PC-3 (cell line): ENCODE results near the gene ECPAS. TPM values are rescaled to one million over a fixed set of nuclear protein-coding genes. Genes with fewer than 3 reads are reported as not detected.

ENCODE experiments used
- ATAC-seq: fragments of 200-7000 bp; cut with Tn5 transposase; 2 replicates; pipeline ENCODE4 v1.9.1; 2020; ENCODE audit warnings: mild to moderate bottlenecking, moderate library complexity
- BruUV-seq: library from RNA; stranded (reverse); fragments of 400-500 nt; replicated peaks from 2 replicates; lab custom pipeline; 2021; lab: Mats Ljungman, UMichigan
- CTCF ChIA-PET: fragments of 300-600 bp; sonication (Branson Sonifier 250); formaldehyde crosslinking; loops from one replicate; lab custom pipeline; 2022; ENCODE audit warnings: antibody characterized with exemption; lab: Charles Lee
- POLR2A ChIA-PET: fragments of 300-600 bp; sonication (Branson Sonifier 250); formaldehyde crosslinking; loops from one replicate; lab custom pipeline; 2022; ENCODE audit warnings: antibody characterized with exemption; ENCODE audit not compliant: unreplicated experiment; lab: Charles Lee
- DNase-seq: peaks from one replicate; pipeline ENCODE4 v3.0.0-alpha.2; 2015
- H2AFZ ChIP-seq: fragments of 300-600 bp; sonication (generic); 2 replicates; pipeline ENCODE4 v1.6.0; 2016; ENCODE audit warnings: antibody characterized with exemption, low read length
- H3F3A ChIP-seq: fragments of 300-600 bp; sonication (generic); one replicate; pipeline ENCODE4 v1.6.0; 2017; ENCODE audit warnings: antibody characterized with exemption, low read length, control low read depth, mild to moderate bottlenecking; ENCODE audit not compliant: unreplicated experiment
- H3K27ac ChIP-seq: fragments of 300-600 bp; sonication (generic); 2 replicates; pipeline ENCODE4 v1.5.1; 2016; ENCODE audit warnings: mild to moderate bottlenecking, low read length
- H3K27me3 ChIP-seq: fragments of 300-600 bp; sonication (generic); 2 replicates; pipeline ENCODE4 v1.6.1; 2016; ENCODE audit warnings: low read length, mixed read lengths
- H3K36me3 ChIP-seq: fragments of 300-600 bp; sonication (generic); 2 replicates; pipeline ENCODE4 v1.6.1; 2016; ENCODE audit warnings: low read depth, mixed run types, low read length, mixed read lengths
- H3K4me1 ChIP-seq: fragments of 300-600 bp; sonication (generic); 2 replicates; pipeline ENCODE4 v1.5.1; 2016; ENCODE audit warnings: low read length; ENCODE audit not compliant: insufficient read depth
- H3K4me2 ChIP-seq: fragments of 300-600 bp; sonication (generic); 2 replicates; pipeline ENCODE4 v1.6.0; 2016; ENCODE audit warnings: low read length
- H3K4me3 ChIP-seq: fragments of 300-600 bp; sonication (generic); 2 replicates; pipeline ENCODE4 v1.5.1; 2016; ENCODE audit warnings: mild to moderate bottlenecking, low read length, mixed read lengths
- H3K79me2 ChIP-seq: fragments of 300-600 bp; sonication (generic); 2 replicates; pipeline ENCODE4 v1.6.1; 2017; ENCODE audit warnings: low read length, mixed read lengths
- H3K9ac ChIP-seq: fragments of 300-600 bp; sonication (generic); 2 replicates; pipeline ENCODE4 v1.6.0; 2016; ENCODE audit warnings: mild to moderate bottlenecking, low read length
- H3K9me2 ChIP-seq: fragments of 300-600 bp; sonication (generic); replicated peaks from 2 replicates; pipeline ENCODE4 v1.6.1; 2016; ENCODE audit warnings: mixed run types, low read length, mixed read lengths
- H3K9me3 ChIP-seq: fragments of 300-600 bp; sonication (generic); 2 replicates; pipeline ENCODE4 v1.6.1; 2016; ENCODE audit warnings: low read length, mixed read lengths
- H4K20me1 ChIP-seq: fragments of 300-600 bp; sonication (generic); 2 replicates; pipeline ENCODE4 v1.6.1; 2016; ENCODE audit warnings: low read length, mixed read lengths
- EZH2 ChIP-seq: fragments of 300-600 bp; sonication (generic); IDR thresholded peaks from one replicate; pipeline ENCODE4 v1.6.1; 2017; ENCODE audit warnings: antibody characterized with exemption, mild to moderate bottlenecking, low read length; ENCODE audit not compliant: unreplicated experiment
- EZH2phosphoT487 ChIP-seq: fragments of 300-600 bp; sonication (generic); IDR thresholded peaks from 2 replicates; pipeline ENCODE4 v1.6.1; 2018; ENCODE audit warnings: mild to moderate bottlenecking, antibody characterized with exemption, low read length, borderline replicate concordance
- intact Hi-C: fragments of 100-400 bp; cut with micrococcal nuclease; formaldehyde crosslinking; loops from 2 replicates; pipeline ENCODE4 v1.9.0; 2023
- total RNA-seq: library from RNA; depleted of rRNA; stranded (reverse); fragments of >200 nt; gene quantifications from 2 replicates; pipeline ENCODE4 v1.2.3, GENCODE V29; 2014
- TF ChIP-seq, protein P1 (sequence below): fragments of 300-600 bp; sonication (generic); conservative IDR thresholded peaks from 2 replicates; pipeline ENCODE4 v1.5.1; 2017; ENCODE audit warnings: antibody characterized with exemption, low read depth, mild to moderate bottlenecking, low read length

ECPAS gene
- total RNA-seq, 1 experiment from 2014 or later: 69.0 TPM

GRCh38 chr9:111458139-111459009, 25.8 kb downstream of the ECPAS start:
- ATAC-seq (no peak), DNase-seq (no peak)
- H3K9me2 ChIP-seq: no peaks in the 10 kb centered on the region
- intact Hi-C loops: no loop called here
- no peak overlapping the region for H2AFZ ChIP-seq
- H3K4me2 ChIP-seq: no peak overlapping the region
- peaks cover 100% of the 10 kb centered on the region for H3K79me2 ChIP-seq
- H3K4me3 ChIP-seq: no peak overlapping the region
- CTCF ChIA-PET: no interaction called here
- no peak overlapping the region for H3K27ac ChIP-seq
- H3K4me1 ChIP-seq: no peaks in the 10 kb centered on the region
- H3K27me3 ChIP-seq: no peaks in the 10 kb centered on the region
- no peak overlapping the region for H3K9ac ChIP-seq
- no peaks in the 10 kb centered on the region for H3K9me3 ChIP-seq
- TF ChIP-seq, protein P1, sequence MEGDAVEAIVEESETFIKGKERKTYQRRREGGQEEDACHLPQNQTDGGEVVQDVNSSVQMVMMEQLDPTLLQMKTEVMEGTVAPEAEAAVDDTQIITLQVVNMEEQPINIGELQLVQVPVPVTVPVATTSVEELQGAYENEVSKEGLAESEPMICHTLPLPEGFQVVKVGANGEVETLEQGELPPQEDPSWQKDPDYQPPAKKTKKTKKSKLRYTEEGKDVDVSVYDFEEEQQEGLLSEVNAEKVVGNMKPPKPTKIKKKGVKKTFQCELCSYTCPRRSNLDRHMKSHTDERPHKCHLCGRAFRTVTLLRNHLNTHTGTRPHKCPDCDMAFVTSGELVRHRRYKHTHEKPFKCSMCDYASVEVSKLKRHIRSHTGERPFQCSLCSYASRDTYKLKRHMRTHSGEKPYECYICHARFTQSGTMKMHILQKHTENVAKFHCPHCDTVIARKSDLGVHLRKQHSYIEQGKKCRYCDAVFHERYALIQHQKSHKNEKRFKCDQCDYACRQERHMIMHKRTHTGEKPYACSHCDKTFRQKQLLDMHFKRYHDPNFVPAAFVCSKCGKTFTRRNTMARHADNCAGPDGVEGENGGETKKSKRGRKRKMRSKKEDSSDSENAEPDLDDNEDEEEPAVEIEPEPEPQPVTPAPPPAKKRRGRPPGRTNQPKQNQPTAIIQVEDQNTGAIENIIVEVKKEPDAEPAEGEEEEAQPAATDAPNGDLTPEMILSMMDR: no peak
- no peak for TF ChIP-seq EZH2
- no peak for TF ChIP-seq EZH2phosphoT487
- POLR2A ChIA-PET: no interaction called here
- BruUV-seq: no TSS peak
- peaks cover 39% of the 10 kb centered on the region; the same call in 1 of the 2 replicates for H4K20me1 ChIP-seq
- H3F3A ChIP-seq: no peaks in the 10 kb centered on the region
- peaks cover 9% of the 10 kb centered on the region; the same call in 1 of the 2 replicates for H3K36me3 ChIP-seq

DNA sequence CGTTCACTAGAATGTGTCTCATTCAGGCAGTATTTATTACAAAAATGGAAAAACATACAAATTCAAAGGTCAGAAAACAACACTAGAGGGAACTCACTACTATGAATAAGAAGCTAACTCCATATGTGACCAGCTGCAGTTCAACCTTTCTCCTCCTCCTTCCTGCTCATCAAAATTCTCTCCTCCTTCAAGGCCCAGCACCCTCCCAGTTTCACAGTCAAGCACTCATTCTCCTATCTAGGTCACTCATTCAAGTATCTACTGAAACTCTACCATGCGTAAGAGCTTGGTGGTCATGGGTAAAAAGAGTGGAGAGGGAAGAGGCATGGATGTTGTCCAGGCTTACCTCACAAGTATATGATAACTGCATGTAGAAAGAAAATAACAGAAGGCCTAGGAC, 27.7 kb downstream of the ECPAS start:
- Histone ChIP-seq H3K36me3 (peaks cover 2% of the 10 kb centered on the region; the same call in 1 of the 2 replicates), H4K20me1 (peaks cover 53% of the 10 kb centered on the region; the same call in 1 of the 2 replicates), H3K27ac (no peak overlapping the region), H3K4me3 (no peak overlapping the region), H3K9ac (no peak overlapping the region), H3K4me2 (no peak overlapping the region), H2AFZ (no peak overlapping the region), H3K79me2 (peaks cover 100% of the 10 kb centered on the region), H3F3A (no peaks in the 10 kb centered on the region), H3K27me3 (no peaks in the 10 kb centered on the region), H3K9me2 (no peaks in the 10 kb centered on the region), H3K4me1 (no peaks in the 10 kb centered on the region), H3K9me3 (no peaks in the 10 kb centered on the region)
- no peak for ATAC-seq
- intact Hi-C loops: no loop called here
- TF ChIP-seq, protein P1: no peak
- no peak for TF ChIP-seq EZH2phosphoT487
- no peak for TF ChIP-seq EZH2
- DNase-seq: no peak
- POLR2A ChIA-PET: interaction anchor here (0.6 kb wide), 1 partner anchor 48 kb away, joined by 3 read pairs; no protein-coding TSS in a partner anchor
- BruUV-seq: no TSS peak
- CTCF ChIA-PET: no interaction called here

- intact Hi-C loops: no loop called here
- CTCF ChIA-PET: no interaction called here
These were observed 28.5 kb downstream of the ECPAS start for GRCh38 chr9:111455638-111456037.

More at GRCh38 chr9:111455638-111456037, 28.5 kb downstream of the ECPAS start:
- DNase-seq: no peak
- no peak for ATAC-seq
- POLR2A ChIA-PET: no interaction called here
- Histone ChIP-seq H3K9me2 (no peaks in the 10 kb centered on the region), H3K9ac (no peak overlapping the region), H3K27me3 (no peaks in the 10 kb centered on the region), H3K4me2 (no peak overlapping the region), H2AFZ (no peak overlapping the region), H3K36me3 (no peaks in the 10 kb centered on the region; the same call in 1 of the 2 replicates), H4K20me1 (peaks cover 49% of the 10 kb centered on the region; the same call in 1 of the 2 replicates), H3K9me3 (no peaks in the 10 kb centered on the region), H3K4me1 (no peaks in the 10 kb centered on the region), H3K79me2 (peaks cover 98% of the 10 kb centered on the region), H3K27ac (no peak overlapping the region), H3K4me3 (no peak overlapping the region), H3F3A (no peaks in the 10 kb centered on the region)
- BruUV-seq: no TSS peak
- TF ChIP-seq EZH2phosphoT487 (no peak), EZH2 (no peak)
- TF ChIP-seq, protein P1: no peak
